Left ventricle myocardium inferior (tissue), 1 donor: ENCODE results near the gene ADCY9. TPM values are rescaled to one million over a fixed set of nuclear protein-coding genes. Genes with fewer than 3 reads are reported as not detected.

Source experiments
- DNase-seq: peaks from one replicate; pipeline ENCODE4 v3.0.0-alpha.2; 2020
- H3K27ac ChIP-seq: fragments of 200-600 bp; replicated peaks from 2 replicates; pipeline ENCODE4 v1.8.0; 2021
- H3K27me3 ChIP-seq: fragments of 200-600 bp; 2 replicates; pipeline ENCODE4 v1.8.0; 2021; ENCODE audit warnings: low read depth
- H3K36me3 ChIP-seq: fragments of 200-600 bp; 2 replicates; pipeline ENCODE4 v1.8.0; 2021
- H3K4me1 ChIP-seq: fragments of 200-600 bp; 2 replicates; pipeline ENCODE4 v1.8.0; 2021
- H3K4me3 ChIP-seq: fragments of 200-600 bp; 2 replicates; pipeline ENCODE4 v1.8.0; 2021; ENCODE audit warnings: mild to moderate bottlenecking, moderate library complexity
- H3K9me3 ChIP-seq: fragments of 200-600 bp; replicated peaks from 2 replicates; pipeline ENCODE4 v1.8.0; 2021
- CTCF ChIP-seq: fragments of 200-600 bp; IDR thresholded peaks from 2 replicates; pipeline ENCODE4 v1.8.0; 2021; ENCODE audit warnings: antibody characterized with exemption, mild to moderate bottlenecking, borderline replicate concordance
- intact Hi-C: fragments of 100-400 bp; cut with micrococcal nuclease; formaldehyde crosslinking; loops from one replicate; pipeline ENCODE4 v1.11.0; 2022
- total RNA-seq: library from RNA; stranded (reverse); fragmentation: NEBNext Ultra II Directional; extraction: Animal tissue kit (Norgen Biotek cat#: 25700); gene quantifications from one replicate; pipeline ENCODE4 v1.2.1, GENCODE V29; 2021
- donor health status: DM: no; HTN: yes; CAD: no; lungs with severe emphysema.

The ADCY9 gene
- total RNA-seq, 1 donor from 2014 or later: 44.3 TPM

GRCh38 chr16:4140652-4141051 is 24.4 kb upstream of the ADCY9 start:
- intact Hi-C loops: no loop called here
- Histone ChIP-seq H3K27ac (no peak overlapping the region), H3K4me3 (no peak overlapping the region), H3K9me3 (no peaks in the 10 kb centered on the region), H3K36me3 (no peaks in the 10 kb centered on the region), H3K4me1 (no peaks in the 10 kb centered on the region), H3K27me3 (no peaks in the 10 kb centered on the region)
- no peak for DNase-seq
- no peak for TF ChIP-seq CTCF

GRCh38 chr16:4139968-4140367 is 23.7 kb upstream of the ADCY9 start:
- H3K4me1 ChIP-seq: no peaks in the 10 kb centered on the region
- H3K36me3 ChIP-seq: no peaks in the 10 kb centered on the region
- intact Hi-C loops: no loop called here
- no peak overlapping the region for H3K4me3 ChIP-seq
- DNase-seq: no peak
- no peak overlapping the region for H3K27ac ChIP-seq
- H3K9me3 ChIP-seq: no peaks in the 10 kb centered on the region
- TF ChIP-seq CTCF: no peak
- H3K27me3 ChIP-seq: no peaks in the 10 kb centered on the region

GRCh38 chr16:4138713-4139112 is 22.5 kb upstream of the ADCY9 start:
- DNase-seq: no peak
- H3K36me3 ChIP-seq: no peaks in the 10 kb centered on the region
- no peak for TF ChIP-seq CTCF
- no peaks in the 10 kb centered on the region for H3K9me3 ChIP-seq
- H3K27me3 ChIP-seq: no peaks in the 10 kb centered on the region
- no peaks in the 10 kb centered on the region for H3K4me1 ChIP-seq
- intact Hi-C loops: no loop called here
- H3K27ac ChIP-seq: no peak overlapping the region
- H3K4me3 ChIP-seq: no peak overlapping the region

GRCh38 chr16:4137438-4137837 is 21.2 kb upstream of the ADCY9 start:
- Histone ChIP-seq H3K4me1 (no peaks in the 10 kb centered on the region), H3K9me3 (no peaks in the 10 kb centered on the region), H3K4me3 (no peak overlapping the region), H3K27me3 (no peaks in the 10 kb centered on the region), H3K27ac (no peak overlapping the region), H3K36me3 (no peaks in the 10 kb centered on the region)
- DNase-seq: no peak
- intact Hi-C loops: no loop called here
- TF ChIP-seq CTCF: no peak

- Histone ChIP-seq H3K27me3 (no peaks in the 10 kb centered on the region), H3K4me1 (no peaks in the 10 kb centered on the region), H3K9me3 (no peaks in the 10 kb centered on the region), H3K36me3 (no peaks in the 10 kb centered on the region), H3K4me3 (no peak overlapping the region), H3K27ac (no peak overlapping the region)
- no peak for DNase-seq
- TF ChIP-seq CTCF: no peak
- intact Hi-C loops: no loop called here
Measured at GRCh38 chr16:4136229-4136813, 20.1 kb upstream of the ADCY9 start.
